IMR-90 (cell line): ENCODE results near the gene PACS1. TPM values are rescaled to one million over a fixed set of nuclear protein-coding genes. Genes with fewer than 3 reads are reported as not detected.
"Not testable (repeated sequence)": the region's sequence is repeated elsewhere in the genome, so short reads cannot be mapped to it uniquely, and the experiment has no call there.

Source experiments
- ATAC-seq: fragments of 200-7000 bp; cut with Tn5 transposase; 2 replicates; pipeline ENCODE4 v1.9.1; 2020; ENCODE audit warnings: low read depth, mild to moderate bottlenecking, moderate library complexity
- BruUV-seq: library from RNA; stranded (reverse); fragments of 400-500 nt; replicated peaks from 2 replicates; lab custom pipeline; 2021; lab: Mats Ljungman, UMichigan
- CTCF ChIA-PET: fragments of 300-600 bp; formaldehyde crosslinking; extraction: SDS; loops from one replicate; lab custom pipeline; 2021; ENCODE audit warnings: antibody characterized with exemption; lab: Yijun Ruan, JAX
- POLR2A ChIA-PET: fragments of 300-600 bp; sonication (Branson Sonifier 250); formaldehyde crosslinking; loops from one replicate; lab custom pipeline; 2022; ENCODE audit warnings: antibody characterized with exemption; ENCODE audit not compliant: unreplicated experiment; lab: Charles Lee
- DNase-seq: peaks from one replicate; pipeline ENCODE4 v3.0.0; 2013
- H2AFZ ChIP-seq: replicated peaks from 2 replicates; pipeline ENCODE3; 2013; ENCODE audit warnings: low read length, mild to moderate bottlenecking; ENCODE audit not compliant: poor library complexity
- H2AK5ac ChIP-seq: 2 replicates; pipeline ENCODE4 v1.6.1; 2013; ENCODE audit warnings: low read depth, low read length, inconsistent platforms
- H2AK9ac ChIP-seq: replicated peaks from 2 replicates; pipeline ENCODE3; 2013; ENCODE audit warnings: mild to moderate bottlenecking, low read depth, low read length, moderate library complexity; ENCODE audit not compliant: poor library complexity
- H2BK120ac ChIP-seq: 2 replicates; pipeline ENCODE4 v1.6.1; 2013; ENCODE audit warnings: low read depth, low read length, inconsistent platforms
- H2BK15ac ChIP-seq: 3 replicates; pipeline ENCODE4 v1.6.1; 2013; ENCODE audit warnings: low read depth, low read length, inconsistent platforms
- H2BK20ac ChIP-seq: 2 replicates; pipeline ENCODE4 v1.6.1; 2013; ENCODE audit warnings: low read depth, mild to moderate bottlenecking, inconsistent platforms, low read length, moderate library complexity
- H2BK5ac ChIP-seq: 2 replicates; pipeline ENCODE4 v1.6.1; 2013; ENCODE audit warnings: mild to moderate bottlenecking, low read depth, low read length, inconsistent platforms; ENCODE audit not compliant: poor library complexity, severe bottlenecking
- H3K14ac ChIP-seq: replicated peaks from 2 replicates; pipeline ENCODE4 v1.6.1; 2013; ENCODE audit warnings: low read depth, low read length, inconsistent platforms
- H3K18ac ChIP-seq: 2 replicates; pipeline ENCODE4 v1.6.1; 2013; ENCODE audit warnings: low read depth, low read length, control low read depth
- H3K23ac ChIP-seq: 2 replicates; pipeline ENCODE4 v1.6.1; 2013; ENCODE audit warnings: low read depth, low read length, inconsistent platforms
- H3K27ac ChIP-seq: 2 replicates; pipeline ENCODE4 v1.5.1; 2013; ENCODE audit warnings: mild to moderate bottlenecking, control low read depth, low read length; ENCODE audit not compliant: insufficient read depth
- H3K27me3 ChIP-seq: 2 replicates; pipeline ENCODE4 v1.6.1; 2013; ENCODE audit warnings: low read length; ENCODE audit not compliant: control insufficient read depth, insufficient read depth
- H3K36me3 ChIP-seq: 2 replicates; pipeline ENCODE4 v1.6.1; 2013; ENCODE audit warnings: low read length, mixed read lengths; ENCODE audit not compliant: control insufficient read depth, insufficient read depth
- H3K4ac ChIP-seq: 2 replicates; pipeline ENCODE4 v1.6.1; 2013; ENCODE audit warnings: low read depth, low read length, inconsistent platforms
- H3K4me1 ChIP-seq: 2 replicates; pipeline ENCODE4 v1.6.1; 2013; ENCODE audit warnings: low read length, mixed read lengths; ENCODE audit not compliant: control insufficient read depth, insufficient read depth
- H3K4me2 ChIP-seq: 2 replicates; pipeline ENCODE4 v1.6.1; 2013; ENCODE audit warnings: low read depth, mild to moderate bottlenecking, control low read depth, low read length, moderate library complexity
- H3K4me3 ChIP-seq: 2 replicates; pipeline ENCODE4 v1.5.1; 2013; ENCODE audit warnings: low read depth, mild to moderate bottlenecking, control low read depth, low read length, moderate library complexity; ENCODE audit not compliant: insufficient read depth
- H3K56ac ChIP-seq: 2 replicates; pipeline ENCODE4 v1.6.1; 2013; ENCODE audit warnings: low read length, inconsistent platforms; ENCODE audit not compliant: insufficient read depth; ENCODE audit errors: extremely low read depth
- H3K79me1 ChIP-seq, 2 experiments: 2 replicates each; pipeline ENCODE4 v1.6.1; 2013; ENCODE audit warnings: low read length in 2 of 2, inconsistent platforms in 1 of 2, low read depth in 1 of 2
- H3K9ac ChIP-seq: 2 replicates; pipeline ENCODE4 v1.6.1; 2013; ENCODE audit warnings: low read depth, low read length, control low read depth
- H3K9me1 ChIP-seq: 2 replicates; pipeline ENCODE4 v1.6.1; 2013; ENCODE audit warnings: low read length, inconsistent platforms; ENCODE audit not compliant: insufficient read depth
- H3K9me3 ChIP-seq: 2 replicates; pipeline ENCODE4 v1.6.1; 2013; ENCODE audit warnings: low read length; ENCODE audit not compliant: control insufficient read depth, insufficient read depth
- H4K20me1 ChIP-seq: 2 replicates; pipeline ENCODE4 v1.6.1; 2013; ENCODE audit warnings: low read length, inconsistent platforms; ENCODE audit not compliant: insufficient read depth
- H4K5ac ChIP-seq: 2 replicates; pipeline ENCODE4 v1.6.1; 2013; ENCODE audit warnings: mild to moderate bottlenecking, low read depth, low read length, control low read depth
- H4K8ac ChIP-seq, 2 experiments: 2 replicates each; pipeline ENCODE4 v1.6.1; 2013; ENCODE audit warnings: low read depth in 2 of 2, low read length in 2 of 2, control low read depth in 1 of 2, inconsistent platforms in 1 of 2
- H4K91ac ChIP-seq: 2 replicates; pipeline ENCODE4 v1.6.1; 2013; ENCODE audit warnings: low read depth, low read length, inconsistent platforms; ENCODE audit not compliant: insufficient read depth
- WGBS, 2 experiments: methylation state at CpG; one replicate each; pipeline versions ENCODE4 v1.1.5 to v1.1.7; 2013; ENCODE audit warnings: missing lambda C conversion rate in 2 of 2; ENCODE audit not compliant: insufficient read length in 1 of 2; ENCODE audit errors: extremely low coverage in 2 of 2; 5-methylcytosine and 5-hydroxymethylcytosine counted together
- dilution Hi-C: fragments of 300-500 bp; cut with HindIII; formaldehyde crosslinking; loops from one replicate; pipeline ENCODE4 v1.14.3; 2018; ENCODE audit warnings: low sequenced_read_pairs; ENCODE audit not compliant: unreplicated experiment
- in situ Hi-C: fragments of 300-500 bp; cut with MboI; formaldehyde crosslinking; loops from 3 replicates; pipeline ENCODE4 v1.14.3; 2019; ENCODE audit warnings: low sequenced_read_pairs, inconsistent platforms, mixed read lengths
- intact Hi-C: fragments of 100-400 bp; cut with micrococcal nuclease; formaldehyde crosslinking; loops from 2 replicates; pipeline ENCODE4 v1.10.0; 2022
- polyA plus RNA-seq, 3 experiments: library from polyadenylated mRNA; depleted of rRNA; stranded (reverse); fragments of >200 nt; gene quantifications; 2 replicates each; pipeline ENCODE4 v1.2.3, GENCODE V29; 2012; ENCODE audit warnings: low replicate concordance in 1 of 3
- total RNA-seq: library from RNA; depleted of rRNA; stranded (reverse); fragments of >200 nt; gene quantifications from 2 replicates; pipeline ENCODE4 v1.2.3, GENCODE V29; 2012

Gene PACS1
- total and polyA plus RNA-seq, 2 of the 4 experiments (the other 2 are of a cell fraction): 7.3 to 32.0 TPM

- H2BK120ac ChIP-seq, H3K9me1 ChIP-seq, H3K4me1 ChIP-seq, H3K23ac ChIP-seq, H3K27me3 ChIP-seq, dilution Hi-C loops, H2BK20ac ChIP-seq, H2BK5ac ChIP-seq, H2AK5ac ChIP-seq, BruUV-seq, H3K56ac ChIP-seq, H3K14ac ChIP-seq, CTCF ChIA-PET, H3K18ac ChIP-seq, POLR2A ChIA-PET, intact Hi-C loops, H3K4ac ChIP-seq, ATAC-seq, H3K9me3 ChIP-seq, H3K4me3 ChIP-seq, H4K8ac ChIP-seq, H3K36me3 ChIP-seq, DNase-seq, in situ Hi-C loops, H4K91ac ChIP-seq, H2AK9ac ChIP-seq, H2AFZ ChIP-seq, H4K5ac ChIP-seq, H2BK15ac ChIP-seq, H3K9ac ChIP-seq, H3K4me2 ChIP-seq, H3K27ac ChIP-seq: not testable (repeated sequence)
- WGBS, 2 experiments: no CpG with 5 or more reads among the region's 2 CpGs
- Histone ChIP-seq H3K79me1 (peaks cover 20 to 24% of the 10 kb centered on the region in 2 experiments), H4K20me1 (peaks cover 10% of the 10 kb centered on the region; the same call in 1 of the 2 replicates)
Measured at GRCh38 chr11:66092125-66092524, 22.1 kb downstream of the PACS1 start.

GRCh38 chr11:66099746-66100145, 29.7 kb downstream of the PACS1 start:
- H3K9ac ChIP-seq, H2AK9ac ChIP-seq, H3K56ac ChIP-seq, H3K14ac ChIP-seq, H4K5ac ChIP-seq, H3K4me1 ChIP-seq, H3K23ac ChIP-seq, ATAC-seq, H3K4ac ChIP-seq, H4K8ac ChIP-seq, H3K4me3 ChIP-seq, DNase-seq, H3K27ac ChIP-seq, H2AFZ ChIP-seq, H2BK5ac ChIP-seq, H3K27me3 ChIP-seq, intact Hi-C loops, POLR2A ChIA-PET, H4K91ac ChIP-seq, in situ Hi-C loops, H2BK20ac ChIP-seq, H2BK15ac ChIP-seq, BruUV-seq, CTCF ChIA-PET, H2BK120ac ChIP-seq, H2AK5ac ChIP-seq, H3K4me2 ChIP-seq, dilution Hi-C loops, H3K36me3 ChIP-seq, H3K9me3 ChIP-seq, H3K18ac ChIP-seq: not testable (repeated sequence)
- peaks cover 35 to 63% of the 10 kb centered on the region in 2 experiments for H3K79me1 ChIP-seq
- H3K9me1 ChIP-seq: peaks cover 12% of the 10 kb centered on the region
- WGBS, 2 experiments: 90% methylated on average over 2 of the region's 10 CpGs; no CpG with 5 or more reads in 1 of the 2 experiments
- H4K20me1 ChIP-seq: peaks cover 17% of the 10 kb centered on the region
